ENCODE data around the gene DDX24. TPM values are rescaled to one million over a fixed set of nuclear protein-coding genes. Genes with fewer than 3 reads are reported as not detected.

Gene DDX24
- total RNA-seq, 1 donor from 2014 or later = 206 TPM

DNA sequence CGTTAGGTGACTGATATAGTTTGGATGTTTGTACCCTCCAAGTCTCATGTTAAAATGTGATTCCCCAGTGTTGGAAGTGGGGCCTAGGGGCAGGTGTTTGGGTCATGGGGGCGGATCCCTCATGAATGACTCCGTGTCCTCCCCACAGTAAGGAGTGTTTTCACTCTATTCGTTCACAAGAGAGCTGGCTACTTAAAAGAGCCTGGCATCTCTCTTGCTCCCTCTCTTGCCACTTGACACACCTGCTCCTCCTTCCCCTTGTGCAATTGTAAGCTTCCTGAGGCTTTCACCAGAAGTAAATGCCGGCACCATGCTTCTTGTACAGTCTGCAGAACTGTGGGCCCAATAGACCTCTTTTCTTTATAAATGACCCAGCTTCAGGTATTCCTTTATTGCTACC, 45.8 kb upstream of the DDX24 start:
- Histone ChIP-seq H2AFZ (ENCODE audit: low read depth, low read length) (no peak overlapping the region), H3K79me2 (ENCODE audit: insufficient read depth, low read length) (no peaks in the 10 kb centered on the region), H3K4me3 (ENCODE audit: insufficient read depth, low read depth, low read length) (no peak overlapping the region), H3K27ac (ENCODE audit: low read depth, low read length) (no peak overlapping the region), H3K4me1 (ENCODE audit: insufficient read depth, low read length) (peaks cover 12% of the 10 kb centered on the region), H3K9ac (ENCODE audit: low read length) (no peak overlapping the region), H4K20me1 (ENCODE audit: insufficient read depth, low read length) (no peaks in the 10 kb centered on the region), H3K36me3 (ENCODE audit: insufficient read depth, low read length) (peaks cover 3% of the 10 kb centered on the region), H3K9me3 (ENCODE audit: insufficient read depth, low read depth, low read length) (no peaks in the 10 kb centered on the region), H3K4me2 (ENCODE audit: low read length) (no peak overlapping the region), H3K27me3 (ENCODE audit: insufficient read depth, low read length) (no peaks in the 10 kb centered on the region)
- no peak overlapping the region for H3K27ac Mint-ChIP-seq (ENCODE audit: unreplicated experiment)
- H3K4me3 Mint-ChIP-seq (ENCODE audit: unreplicated experiment) = peak overlapping the region; percentile 29
- H3K4me1 Mint-ChIP-seq (ENCODE audit: low read depth, unreplicated experiment) = peaks cover 9% of the 10 kb centered on the region
- TF ChIP-seq, protein P1, sequence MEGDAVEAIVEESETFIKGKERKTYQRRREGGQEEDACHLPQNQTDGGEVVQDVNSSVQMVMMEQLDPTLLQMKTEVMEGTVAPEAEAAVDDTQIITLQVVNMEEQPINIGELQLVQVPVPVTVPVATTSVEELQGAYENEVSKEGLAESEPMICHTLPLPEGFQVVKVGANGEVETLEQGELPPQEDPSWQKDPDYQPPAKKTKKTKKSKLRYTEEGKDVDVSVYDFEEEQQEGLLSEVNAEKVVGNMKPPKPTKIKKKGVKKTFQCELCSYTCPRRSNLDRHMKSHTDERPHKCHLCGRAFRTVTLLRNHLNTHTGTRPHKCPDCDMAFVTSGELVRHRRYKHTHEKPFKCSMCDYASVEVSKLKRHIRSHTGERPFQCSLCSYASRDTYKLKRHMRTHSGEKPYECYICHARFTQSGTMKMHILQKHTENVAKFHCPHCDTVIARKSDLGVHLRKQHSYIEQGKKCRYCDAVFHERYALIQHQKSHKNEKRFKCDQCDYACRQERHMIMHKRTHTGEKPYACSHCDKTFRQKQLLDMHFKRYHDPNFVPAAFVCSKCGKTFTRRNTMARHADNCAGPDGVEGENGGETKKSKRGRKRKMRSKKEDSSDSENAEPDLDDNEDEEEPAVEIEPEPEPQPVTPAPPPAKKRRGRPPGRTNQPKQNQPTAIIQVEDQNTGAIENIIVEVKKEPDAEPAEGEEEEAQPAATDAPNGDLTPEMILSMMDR (IDR thresholded peaks at IDR 0.05; ENCODE audit: insufficient read depth, low read depth, low read length) = no peak
- no peak for TF ChIP-seq EZH2 (IDR thresholded peaks at IDR 0.05; ENCODE audit: insufficient read depth, low read length)
- FAIRE-seq (no peak), DNase-seq (ENCODE audit: low read depth) (no peak)
- peaks cover 5% of the 10 kb centered on the region for H3K27me3 Mint-ChIP-seq (ENCODE audit: low read depth, unreplicated experiment)
- peaks cover 3% of the 10 kb centered on the region for H3K36me3 Mint-ChIP-seq (ENCODE audit: low read depth, unreplicated experiment)
- peaks cover 6% of the 10 kb centered on the region for H3K9me3 Mint-ChIP-seq (ENCODE audit: unreplicated experiment)

DNA sequence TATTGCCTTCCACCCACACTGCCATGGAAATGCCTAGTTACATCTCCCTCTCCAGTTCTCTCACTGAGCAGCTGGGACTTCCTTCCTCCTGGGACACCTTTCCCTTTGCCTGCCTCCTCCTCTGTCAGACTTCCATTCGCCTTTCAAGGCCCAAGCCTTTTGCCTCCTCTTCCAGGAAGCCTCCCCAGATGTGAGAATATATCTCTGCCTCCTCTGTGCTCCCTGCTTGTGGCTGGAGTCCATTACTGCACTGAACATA, 45.3 kb upstream of the DDX24 start:
- no peaks in the 10 kb centered on the region for H4K20me1 ChIP-seq (ENCODE audit: insufficient read depth, low read length)
- DNase-seq (ENCODE audit: low read depth) (no peak), FAIRE-seq (no peak)
- H2AFZ ChIP-seq (ENCODE audit: low read depth, low read length) = no peak overlapping the region
- Mint-ChIP-seq H3K27me3 (ENCODE audit: low read depth, unreplicated experiment) (peaks cover 5% of the 10 kb centered on the region), H3K36me3 (ENCODE audit: low read depth, unreplicated experiment) (peaks cover 3% of the 10 kb centered on the region), H3K27ac (ENCODE audit: unreplicated experiment) (no peak overlapping the region), H3K4me3 (ENCODE audit: unreplicated experiment) (no peak overlapping the region), H3K4me1 (ENCODE audit: low read depth, unreplicated experiment) (peaks cover 9% of the 10 kb centered on the region), H3K9me3 (ENCODE audit: unreplicated experiment) (peaks cover 9% of the 10 kb centered on the region)
- H3K9ac ChIP-seq (ENCODE audit: low read length) = no peak overlapping the region
- no peaks in the 10 kb centered on the region for H3K27me3 ChIP-seq (ENCODE audit: insufficient read depth, low read length)
- TF ChIP-seq EZH2 (IDR thresholded peaks at IDR 0.05; ENCODE audit: insufficient read depth, low read length) = no peak
- TF ChIP-seq, protein P1 (IDR thresholded peaks at IDR 0.05; ENCODE audit: insufficient read depth, low read depth, low read length) = no peak
- H3K36me3 ChIP-seq (ENCODE audit: insufficient read depth, low read length) = peaks cover 3% of the 10 kb centered on the region
- H3K4me1 ChIP-seq (ENCODE audit: insufficient read depth, low read length) = peaks cover 17% of the 10 kb centered on the region
- H3K27ac ChIP-seq (ENCODE audit: low read depth, low read length) = no peak overlapping the region
- no peak overlapping the region for H3K4me2 ChIP-seq (ENCODE audit: low read length)
- H3K4me3 ChIP-seq (ENCODE audit: insufficient read depth, low read depth, low read length) = no peak overlapping the region
- H3K79me2 ChIP-seq (ENCODE audit: insufficient read depth, low read length) = no peaks in the 10 kb centered on the region
- no peaks in the 10 kb centered on the region for H3K9me3 ChIP-seq (ENCODE audit: insufficient read depth, low read depth, low read length)

DNA sequence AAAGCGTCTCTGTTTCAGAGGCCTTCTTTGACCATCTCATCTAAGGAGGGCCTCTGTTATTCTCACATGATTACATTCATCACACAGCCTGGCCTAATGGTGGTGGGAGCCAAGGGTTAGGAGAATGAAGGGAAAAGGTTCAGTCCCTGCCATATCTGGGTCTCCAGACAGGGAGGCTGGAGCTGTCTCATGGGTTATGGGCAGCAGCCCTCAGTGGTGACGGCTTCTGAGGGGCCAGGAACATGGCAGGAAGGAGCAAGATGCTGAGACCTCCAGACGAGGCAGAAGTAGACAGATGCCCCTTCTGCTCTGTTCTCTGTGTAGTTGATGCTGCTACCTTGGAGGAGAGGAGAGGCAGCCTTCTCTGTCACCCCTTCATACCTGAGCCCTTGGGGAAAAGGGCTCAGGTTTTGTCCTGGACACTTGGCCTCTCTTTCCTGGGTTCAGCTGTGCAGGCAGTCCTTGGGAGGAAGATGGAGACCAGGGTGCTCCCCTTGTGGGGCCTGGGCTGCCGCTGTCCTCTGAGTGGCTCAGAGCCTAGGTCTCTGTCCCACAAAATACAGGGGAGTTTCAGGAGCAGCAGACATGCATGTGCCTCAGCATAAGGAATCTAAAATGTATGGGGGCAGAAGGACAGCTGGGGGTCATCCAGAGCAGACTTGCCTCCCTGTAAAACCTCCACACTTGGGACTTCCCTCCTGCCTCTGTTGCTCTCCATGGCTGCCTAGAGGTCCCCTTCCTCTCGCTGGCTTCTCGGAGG, 44.8 kb upstream of the DDX24 start:
- no peaks in the 10 kb centered on the region for H3K9me3 ChIP-seq (ENCODE audit: insufficient read depth, low read depth, low read length)
- Mint-ChIP-seq H3K9me3 (ENCODE audit: unreplicated experiment) (peaks cover 13% of the 10 kb centered on the region), H3K4me1 (ENCODE audit: low read depth, unreplicated experiment) (peaks cover 9% of the 10 kb centered on the region), H3K4me3 (ENCODE audit: unreplicated experiment) (no peak overlapping the region), H3K27ac (ENCODE audit: unreplicated experiment) (no peak overlapping the region), H3K27me3 (ENCODE audit: low read depth, unreplicated experiment) (peaks cover 5% of the 10 kb centered on the region), H3K36me3 (ENCODE audit: low read depth, unreplicated experiment) (peaks cover 3% of the 10 kb centered on the region)
- H3K27me3 ChIP-seq (ENCODE audit: insufficient read depth, low read length) = no peaks in the 10 kb centered on the region
- DNase-seq (ENCODE audit: low read depth) (no peak), FAIRE-seq (no peak)
- no peak overlapping the region for H3K4me3 ChIP-seq (ENCODE audit: insufficient read depth, low read depth, low read length)
- TF ChIP-seq EZH2 (IDR thresholded peaks at IDR 0.05; ENCODE audit: insufficient read depth, low read length) = no peak
- TF ChIP-seq, protein P1 (IDR thresholded peaks at IDR 0.05; ENCODE audit: insufficient read depth, low read depth, low read length) = no peak
- H3K9ac ChIP-seq (ENCODE audit: low read length) = no peak overlapping the region
- H3K36me3 ChIP-seq (ENCODE audit: insufficient read depth, low read length) = peaks cover 3% of the 10 kb centered on the region
- H3K4me2 ChIP-seq (ENCODE audit: low read length) = no peak overlapping the region
- H4K20me1 ChIP-seq (ENCODE audit: insufficient read depth, low read length) = no peaks in the 10 kb centered on the region
- H3K4me1 ChIP-seq (ENCODE audit: insufficient read depth, low read length) = peaks cover 22% of the 10 kb centered on the region
- H2AFZ ChIP-seq (ENCODE audit: low read depth, low read length) = no peak overlapping the region
- no peak overlapping the region for H3K27ac ChIP-seq (ENCODE audit: low read depth, low read length)
- H3K79me2 ChIP-seq (ENCODE audit: insufficient read depth, low read length) = no peaks in the 10 kb centered on the region
